T-helper 1 cell treated with Interleukin-12 subunit alpha and Interleukin-12 subunit beta and Interleukin-4 antibody, amounts not matched to agents 30 μg/mL and 1 μg/mL, for 36 hours (primary cell): ENCODE data around the gene MFSD1.

Experiments used
- H3K27ac Mint-ChIP-seq: one replicate; pipeline ENCODE4 v1.8.0; 2021; ENCODE audit warnings: mild to moderate bottlenecking, mixed read lengths
- H3K27me3 Mint-ChIP-seq: one replicate; pipeline ENCODE4 v1.8.0; 2021; ENCODE audit warnings: low read depth, mixed read lengths
- H3K36me3 Mint-ChIP-seq: one replicate; pipeline ENCODE4 v1.8.0; 2021; ENCODE audit warnings: low read depth, mixed read lengths
- H3K4me1 Mint-ChIP-seq: one replicate; pipeline ENCODE4 v1.8.0; 2021; ENCODE audit warnings: low read depth, mixed read lengths
- H3K4me3 Mint-ChIP-seq: one replicate; pipeline ENCODE4 v1.8.0; 2021; ENCODE audit warnings: mild to moderate bottlenecking, moderate library complexity, mixed read lengths
- H3K9me3 Mint-ChIP-seq: one replicate; pipeline ENCODE4 v1.8.0; 2021; ENCODE audit warnings: mixed read lengths

Gene MFSD1

DNA sequence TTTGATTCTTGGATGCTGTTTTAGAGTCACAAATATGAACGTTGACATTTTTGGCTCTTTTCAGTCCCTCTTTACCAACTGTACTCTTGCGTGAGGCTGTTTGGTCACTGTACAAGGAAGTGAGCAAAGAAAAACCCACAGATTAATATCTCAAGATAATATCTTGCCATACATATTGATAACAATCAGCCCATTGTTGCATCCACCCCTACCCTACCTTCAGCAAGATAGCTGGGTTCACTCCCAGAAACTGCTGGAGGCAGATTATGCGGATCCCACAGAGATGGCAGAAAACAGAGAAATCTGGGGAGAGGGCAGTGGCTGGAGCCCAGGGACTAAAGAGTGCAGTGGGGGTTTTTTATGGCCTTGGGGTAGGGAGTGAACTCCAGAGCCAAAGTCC is 29.9 kb upstream of the MFSD1 start:
- peaks cover 4% of the 10 kb centered on the region for H3K36me3 Mint-ChIP-seq
- no peak overlapping the region for H3K4me3 Mint-ChIP-seq
- H3K9me3 Mint-ChIP-seq, result no peaks in the 10 kb centered on the region
- H3K27me3 Mint-ChIP-seq, result no peaks in the 10 kb centered on the region
- no peak overlapping the region for H3K27ac Mint-ChIP-seq
- H3K4me1 Mint-ChIP-seq, result peaks cover 4% of the 10 kb centered on the region

DNA sequence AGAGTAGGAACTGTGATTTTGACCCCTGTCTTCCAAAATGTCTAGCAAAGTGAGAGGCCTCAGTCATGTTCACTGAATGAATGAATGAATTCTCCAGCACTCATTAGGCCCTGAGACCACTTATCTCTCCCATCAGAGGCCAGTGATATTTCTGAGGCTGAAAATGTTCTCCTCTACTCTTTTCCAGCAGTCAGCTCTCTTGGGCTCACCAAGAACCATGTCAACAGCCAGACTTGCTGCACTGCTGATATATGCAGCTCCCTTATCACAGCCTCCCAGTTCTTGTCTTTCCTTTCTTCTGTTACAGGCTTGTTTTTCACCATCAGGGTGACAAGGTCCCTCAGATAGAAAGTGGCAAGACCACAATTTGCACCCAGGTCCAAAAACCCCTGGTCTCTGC is 28.7 kb upstream of the MFSD1 start:
- H3K4me3 Mint-ChIP-seq, result no peak overlapping the region
- peaks cover 4% of the 10 kb centered on the region for H3K4me1 Mint-ChIP-seq
- H3K27me3 Mint-ChIP-seq, result no peaks in the 10 kb centered on the region
- peaks cover 4% of the 10 kb centered on the region for H3K36me3 Mint-ChIP-seq
- H3K27ac Mint-ChIP-seq, result no peak overlapping the region
- H3K9me3 Mint-ChIP-seq, result no peaks in the 10 kb centered on the region

DNA sequence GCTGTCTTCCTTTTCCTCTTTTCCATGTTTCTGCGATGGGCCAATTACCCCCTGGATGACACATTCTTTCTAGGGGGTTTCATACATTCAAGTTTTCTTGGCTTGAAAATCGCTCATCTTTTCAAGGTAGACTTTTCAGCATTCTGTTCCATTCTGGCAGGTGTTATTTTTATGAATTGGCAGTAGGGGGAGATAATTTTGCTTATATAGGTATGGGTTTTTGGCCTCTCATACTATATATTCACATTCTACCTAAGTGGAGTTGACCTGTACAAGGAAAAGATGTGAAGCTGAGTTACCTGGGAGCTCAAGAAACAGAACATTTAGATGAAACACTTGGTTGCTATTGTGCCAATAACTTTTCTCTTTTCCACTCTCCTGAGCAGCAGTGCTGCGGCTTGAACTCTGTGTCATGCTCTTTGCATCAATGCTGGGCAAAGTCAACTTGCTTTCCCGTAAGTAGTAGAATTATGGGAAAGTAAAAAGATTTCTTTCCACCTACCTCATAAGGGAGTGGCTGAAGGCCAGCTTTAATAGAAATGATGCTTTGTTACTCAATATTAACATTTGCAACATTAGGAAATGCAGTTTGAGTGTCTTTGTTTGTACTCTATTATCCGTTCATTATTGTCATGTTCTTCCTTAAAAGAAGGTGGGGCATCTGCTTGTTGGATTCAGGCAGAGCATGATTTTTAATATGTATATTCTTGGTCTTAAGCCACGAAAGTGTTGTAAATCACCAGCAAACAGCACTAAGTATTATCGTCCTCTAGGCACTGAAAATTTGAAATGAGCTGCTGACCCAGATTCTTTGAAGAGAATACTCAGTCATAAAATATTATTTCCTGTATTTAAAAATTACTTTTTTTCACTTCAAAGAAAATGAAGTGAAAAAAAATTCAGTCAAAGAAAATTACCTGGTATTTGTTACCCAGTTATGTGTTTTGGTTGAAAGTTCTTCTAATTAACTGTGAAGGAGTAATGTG is 27.7 kb upstream of the MFSD1 start:
- Mint-ChIP-seq H3K36me3 (peaks cover 4% of the 10 kb centered on the region), H3K4me3 (no peak overlapping the region), H3K27ac (no peak overlapping the region), H3K9me3 (no peaks in the 10 kb centered on the region), H3K4me1 (peaks cover 4% of the 10 kb centered on the region), H3K27me3 (no peaks in the 10 kb centered on the region)

DNA sequence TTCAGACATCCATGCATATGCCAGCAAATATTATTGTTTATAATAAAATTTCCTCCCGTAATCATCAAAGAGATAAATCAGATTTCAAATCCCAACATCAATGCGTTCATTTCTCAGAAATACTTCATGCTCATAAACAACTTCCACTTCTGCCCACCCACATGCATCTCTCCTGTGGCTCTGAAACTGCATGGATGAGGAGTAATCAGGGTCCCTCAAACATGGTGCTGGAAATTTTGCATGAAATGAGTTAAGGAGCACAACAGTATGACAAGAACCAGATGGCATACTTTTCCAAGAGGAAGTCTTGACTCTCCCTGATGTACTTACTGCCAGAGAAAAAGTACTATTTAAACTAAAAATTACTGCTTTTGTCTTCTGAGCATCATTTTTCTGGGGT is 26.9 kb upstream of the MFSD1 start:
- no peaks in the 10 kb centered on the region for H3K9me3 Mint-ChIP-seq
- H3K27ac Mint-ChIP-seq, result no peak overlapping the region
- no peak overlapping the region for H3K4me3 Mint-ChIP-seq
- peaks cover 4% of the 10 kb centered on the region for H3K4me1 Mint-ChIP-seq
- H3K27me3 Mint-ChIP-seq, result no peaks in the 10 kb centered on the region
- H3K36me3 Mint-ChIP-seq, result peaks cover 4% of the 10 kb centered on the region

DNA sequence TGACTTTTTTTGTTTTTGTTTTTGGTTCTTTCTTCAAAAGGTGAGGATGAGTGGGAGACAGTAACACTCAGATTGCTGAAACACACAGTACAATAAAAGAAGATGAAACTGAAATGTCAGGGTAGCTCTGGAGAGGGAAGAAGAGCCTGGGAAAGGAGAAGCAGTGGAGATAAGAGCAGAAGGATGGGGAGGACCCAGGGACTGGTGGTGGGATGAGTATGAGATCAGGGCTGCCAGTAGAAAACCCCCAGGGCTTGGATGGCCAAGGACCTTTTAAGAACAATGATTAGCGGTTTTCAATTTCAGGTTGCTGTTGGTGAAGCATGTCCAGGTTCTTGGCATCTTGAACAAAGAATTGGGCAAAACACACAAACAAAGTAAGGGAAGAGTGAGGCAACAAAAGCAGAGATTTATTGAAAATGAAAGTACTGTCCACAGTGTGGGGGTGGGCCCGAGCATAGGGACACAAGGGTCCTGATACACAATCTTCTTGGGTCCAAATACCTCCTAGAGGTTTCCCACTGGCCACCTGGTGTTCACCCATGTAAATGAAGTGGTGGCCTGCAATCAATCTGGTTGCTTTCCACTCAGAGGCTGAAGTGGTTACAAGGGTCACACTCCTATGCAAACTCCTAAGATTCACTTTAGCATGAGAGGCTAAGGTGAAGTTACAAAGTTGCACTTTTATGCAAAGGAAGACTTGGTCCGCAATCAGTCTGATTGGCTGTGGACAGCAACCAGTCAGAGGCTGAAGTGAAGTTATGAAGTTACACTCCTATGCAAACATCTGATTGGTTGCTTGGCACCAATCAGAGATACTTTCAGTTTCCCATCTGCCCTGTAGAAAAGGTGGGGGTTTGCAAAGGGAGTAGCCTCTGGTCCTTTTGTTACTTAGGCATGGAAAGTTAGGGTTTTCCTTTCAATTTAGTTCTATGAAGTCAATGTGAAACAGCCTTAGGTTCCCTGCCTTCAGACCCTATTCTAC is 26.1 kb upstream of the MFSD1 start:
- H3K27me3 Mint-ChIP-seq, result no peaks in the 10 kb centered on the region
- H3K27ac Mint-ChIP-seq, result no peak overlapping the region

DNA sequence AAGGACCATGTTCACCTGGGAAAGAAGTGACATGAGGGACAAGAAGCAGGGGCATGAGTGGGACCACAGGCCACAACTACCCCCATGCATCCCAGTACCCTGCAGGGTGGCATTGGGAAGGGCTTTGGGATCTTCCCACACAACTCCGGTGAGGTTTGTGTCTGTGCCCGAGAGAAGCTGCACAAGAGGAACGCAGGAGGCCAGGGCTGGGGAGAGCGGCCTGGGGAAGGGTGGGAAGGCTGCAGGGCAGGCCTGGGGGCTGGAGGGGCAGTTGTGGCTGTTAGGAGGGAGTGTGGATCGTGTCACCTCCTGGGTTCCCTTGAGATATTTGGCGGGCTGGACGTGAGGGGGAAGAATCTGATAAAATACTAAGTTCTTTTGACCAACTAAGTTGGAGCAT is 25.3 kb upstream of the MFSD1 start:
- H3K27ac Mint-ChIP-seq, result no peak overlapping the region
- no peaks in the 10 kb centered on the region for H3K27me3 Mint-ChIP-seq
- peaks cover 4% of the 10 kb centered on the region for H3K36me3 Mint-ChIP-seq
- no peak overlapping the region for H3K4me3 Mint-ChIP-seq
- peaks cover 4% of the 10 kb centered on the region for H3K4me1 Mint-ChIP-seq
- no peaks in the 10 kb centered on the region for H3K9me3 Mint-ChIP-seq

More for the DNA sequence above, 26.1 kb upstream of the MFSD1 start:
- no peak overlapping the region for H3K4me3 Mint-ChIP-seq
- H3K9me3 Mint-ChIP-seq, result no peaks in the 10 kb centered on the region
- H3K4me1 Mint-ChIP-seq, result peaks cover 4% of the 10 kb centered on the region
- peaks cover 4% of the 10 kb centered on the region for H3K36me3 Mint-ChIP-seq

DNA sequence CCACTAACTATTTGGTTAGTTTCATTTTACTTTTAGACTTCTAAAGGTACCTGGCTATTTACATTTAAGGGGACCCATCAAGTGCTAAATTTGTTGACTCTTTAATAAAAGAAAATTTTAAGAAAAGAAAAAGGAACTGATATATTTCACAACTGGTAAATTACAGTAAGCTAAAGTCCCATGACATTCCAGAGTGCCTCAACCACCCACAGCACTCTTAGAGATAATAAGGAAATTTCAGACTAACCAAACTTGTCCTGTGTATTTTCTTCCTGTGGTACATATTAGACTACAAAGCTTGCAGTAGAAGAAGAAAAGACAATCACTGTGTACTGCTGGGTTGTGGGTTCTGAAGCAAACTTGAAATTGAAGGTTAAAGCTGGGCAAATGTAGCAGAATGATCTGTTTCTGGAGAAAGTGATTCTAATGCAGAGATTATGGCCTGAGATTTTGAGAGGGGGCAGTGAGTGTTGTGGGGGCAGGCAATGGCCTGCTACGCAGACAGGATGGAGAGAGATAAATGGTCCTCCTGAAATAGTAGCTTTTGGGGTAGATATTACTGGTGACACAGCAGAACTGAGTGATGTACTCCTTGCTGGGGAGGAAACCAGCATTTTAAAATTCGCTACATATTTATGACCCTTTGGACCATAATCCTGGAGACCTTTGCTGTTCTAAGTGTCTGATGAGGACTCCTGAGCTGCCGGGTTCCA is 24.5 kb upstream of the MFSD1 start:
- peaks cover 4% of the 10 kb centered on the region for H3K36me3 Mint-ChIP-seq
- no peaks in the 10 kb centered on the region for H3K27me3 Mint-ChIP-seq
- no peak overlapping the region for H3K4me3 Mint-ChIP-seq
- peaks cover 4% of the 10 kb centered on the region for H3K4me1 Mint-ChIP-seq
- no peaks in the 10 kb centered on the region for H3K9me3 Mint-ChIP-seq
- no peak overlapping the region for H3K27ac Mint-ChIP-seq

DNA sequence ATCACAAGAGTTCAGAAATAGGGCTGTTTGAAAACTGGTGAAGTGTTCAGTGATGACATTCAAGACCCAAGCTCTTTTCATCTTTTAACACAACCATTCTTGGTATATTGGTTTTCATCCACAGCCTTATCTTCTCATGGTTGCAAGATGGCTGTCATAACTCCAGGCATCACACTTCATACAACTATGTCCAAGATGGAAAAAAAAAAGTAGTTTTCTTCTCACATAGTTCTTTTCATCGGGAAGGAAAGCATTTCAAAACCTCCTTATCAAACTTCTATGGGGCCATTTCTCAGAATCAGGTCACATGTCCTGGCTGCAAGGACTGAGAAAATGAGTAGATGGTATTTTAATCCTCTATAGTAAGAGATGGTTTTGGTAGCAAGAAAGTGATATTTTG is 21.1 kb upstream of the MFSD1 start:
- Mint-ChIP-seq H3K27me3 (no peaks in the 10 kb centered on the region), H3K27ac (no peak overlapping the region), H3K36me3 (no peaks in the 10 kb centered on the region), H3K9me3 (no peaks in the 10 kb centered on the region), H3K4me3 (no peak overlapping the region), H3K4me1 (no peaks in the 10 kb centered on the region)

DNA sequence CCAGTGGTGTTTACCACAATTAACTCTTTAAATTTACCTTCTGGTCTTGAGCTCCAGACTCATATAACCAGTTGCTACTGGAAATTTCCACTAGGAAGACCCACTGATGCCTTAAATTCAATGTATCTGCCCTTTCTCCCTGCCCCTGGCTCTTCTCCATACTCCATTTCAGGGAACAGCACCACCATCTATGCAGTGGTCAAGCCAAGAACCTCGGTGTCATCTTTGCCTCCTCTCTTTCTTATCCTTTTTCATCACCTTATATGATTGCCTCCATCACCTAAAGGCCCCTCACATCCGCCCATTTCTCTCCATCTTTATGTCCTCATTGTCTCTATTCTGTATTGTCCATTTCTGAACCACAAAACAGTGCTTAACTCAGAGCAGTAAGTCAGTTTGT is 20.7 kb upstream of the MFSD1 start:
- no peaks in the 10 kb centered on the region for H3K36me3 Mint-ChIP-seq
- H3K9me3 Mint-ChIP-seq, result no peaks in the 10 kb centered on the region
- no peak overlapping the region for H3K27ac Mint-ChIP-seq
- H3K27me3 Mint-ChIP-seq, result no peaks in the 10 kb centered on the region
- H3K4me3 Mint-ChIP-seq, result no peak overlapping the region
- H3K4me1 Mint-ChIP-seq, result no peaks in the 10 kb centered on the region

DNA sequence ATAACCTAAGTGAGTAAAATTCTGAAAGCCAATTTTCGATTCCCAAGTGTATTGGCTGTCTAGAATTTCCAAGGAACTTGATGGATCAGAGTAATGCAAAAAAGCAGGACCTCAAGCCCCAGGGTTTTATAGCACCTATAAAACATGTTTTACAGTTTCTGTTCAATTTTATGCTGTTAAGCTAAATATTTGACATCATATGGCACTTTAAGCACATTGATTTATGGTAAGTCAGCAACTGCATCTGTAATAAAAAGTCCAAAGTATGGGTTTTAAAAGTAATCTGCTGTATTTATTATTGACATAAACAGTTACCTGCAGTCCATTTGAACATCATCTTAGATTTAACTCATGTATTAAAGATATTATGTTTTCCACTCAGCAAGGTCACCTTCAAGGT is 20.0 kb upstream of the MFSD1 start:
- Mint-ChIP-seq H3K9me3 (no peaks in the 10 kb centered on the region), H3K4me3 (no peak overlapping the region), H3K27me3 (no peaks in the 10 kb centered on the region), H3K4me1 (no peaks in the 10 kb centered on the region), H3K27ac (no peak overlapping the region), H3K36me3 (no peaks in the 10 kb centered on the region)

DNA sequence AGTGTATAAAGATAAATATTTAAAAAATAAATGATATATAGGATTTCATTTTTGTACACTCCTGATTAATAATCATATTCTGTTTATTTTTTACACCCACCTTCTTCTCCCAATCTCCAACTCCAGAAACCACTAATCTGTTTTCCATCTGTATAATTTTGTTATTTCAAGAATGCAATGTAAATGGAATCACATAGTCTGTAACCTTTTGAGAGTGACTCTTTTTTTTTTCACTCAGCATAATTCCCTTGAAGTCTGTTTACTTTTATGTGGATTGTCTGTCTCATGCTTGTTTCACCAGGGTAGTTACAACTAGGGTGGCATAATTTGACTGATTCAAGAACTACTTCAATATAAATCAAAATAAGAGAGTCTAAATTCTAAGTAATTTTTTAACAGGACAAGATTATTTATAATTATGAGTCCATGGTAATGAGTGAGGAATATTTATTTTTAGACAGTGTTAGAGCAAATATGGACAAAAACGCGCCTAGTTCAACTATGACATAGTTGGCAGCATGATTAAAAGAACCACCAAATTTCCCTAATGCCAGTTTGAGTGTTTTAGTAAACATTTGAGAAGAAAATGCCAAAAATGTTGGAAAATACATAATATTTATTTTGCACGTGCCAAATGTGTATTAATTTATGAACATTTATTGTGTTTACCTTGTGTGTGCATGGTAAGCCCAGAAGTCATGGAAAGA is 19.4 kb upstream of the MFSD1 start:
- Mint-ChIP-seq H3K27me3 (no peaks in the 10 kb centered on the region), H3K9me3 (no peaks in the 10 kb centered on the region), H3K4me3 (no peak overlapping the region), H3K4me1 (no peaks in the 10 kb centered on the region), H3K27ac (no peak overlapping the region), H3K36me3 (no peaks in the 10 kb centered on the region)

DNA sequence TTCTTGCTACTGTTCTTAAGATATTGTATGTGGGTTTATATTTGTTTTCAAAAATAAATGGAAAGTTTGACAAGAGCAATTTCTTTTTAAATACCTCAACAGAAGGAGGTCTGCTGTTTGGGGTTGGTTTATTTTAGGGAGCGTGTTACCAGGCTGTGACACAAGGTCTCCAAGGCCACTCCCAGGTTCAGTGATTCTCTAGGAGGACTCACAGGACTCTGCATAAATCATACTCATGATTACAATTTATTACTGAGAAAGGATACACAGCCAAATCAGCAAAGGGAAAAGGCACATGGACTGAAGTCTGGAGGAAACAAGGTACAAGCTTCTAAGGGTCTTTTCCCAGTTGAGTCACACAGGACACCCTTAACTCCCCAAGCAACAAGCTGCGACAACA is 18.8 kb upstream of the MFSD1 start:
- H3K27me3 Mint-ChIP-seq, result no peaks in the 10 kb centered on the region
- no peaks in the 10 kb centered on the region for H3K36me3 Mint-ChIP-seq
- no peak overlapping the region for H3K4me3 Mint-ChIP-seq
- no peaks in the 10 kb centered on the region for H3K4me1 Mint-ChIP-seq
- H3K9me3 Mint-ChIP-seq, result no peaks in the 10 kb centered on the region
- no peak overlapping the region for H3K27ac Mint-ChIP-seq

DNA sequence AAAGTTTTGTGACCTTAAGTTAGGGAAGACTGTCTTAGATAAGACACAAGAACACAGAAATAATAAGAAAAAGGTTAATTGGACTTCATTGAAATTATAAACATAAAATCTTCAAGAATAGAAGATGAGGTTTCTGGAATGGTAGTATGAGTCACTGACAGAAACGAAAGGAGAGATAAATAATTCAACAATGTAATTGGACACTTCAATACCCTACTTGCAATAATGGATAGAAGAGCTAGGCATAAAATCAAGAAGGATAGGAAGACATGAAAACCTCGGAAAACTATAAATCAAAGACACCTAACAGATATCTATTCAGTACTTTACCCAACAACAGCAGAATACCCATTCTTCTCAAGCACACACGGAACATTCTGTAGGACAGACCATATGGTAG is 15.9 kb upstream of the MFSD1 start:
- Mint-ChIP-seq H3K27ac (no peak overlapping the region), H3K27me3 (no peaks in the 10 kb centered on the region), H3K4me3 (no peak overlapping the region), H3K36me3 (no peaks in the 10 kb centered on the region), H3K4me1 (no peaks in the 10 kb centered on the region), H3K9me3 (no peaks in the 10 kb centered on the region)

DNA sequence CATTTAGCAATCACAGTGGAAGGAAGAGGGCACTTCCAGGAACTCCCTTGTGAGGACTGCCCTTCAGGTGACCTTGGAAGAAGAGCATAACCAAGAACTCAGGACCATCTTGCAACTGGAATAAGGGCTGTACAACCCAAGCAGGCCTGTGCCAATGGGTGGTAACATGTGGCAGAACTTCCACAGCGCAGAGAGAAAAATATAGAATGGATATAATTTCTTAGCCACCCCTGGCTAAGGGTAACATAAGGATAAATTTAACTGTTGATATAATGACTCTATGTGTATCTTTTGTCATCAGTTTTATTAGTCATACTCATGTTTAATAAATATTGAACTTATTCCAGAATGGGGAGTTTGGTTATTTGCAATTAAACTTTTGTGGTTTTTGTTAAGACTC is 13.4 kb upstream of the MFSD1 start:
- no peaks in the 10 kb centered on the region for H3K9me3 Mint-ChIP-seq
- H3K4me1 Mint-ChIP-seq, result peaks cover 3% of the 10 kb centered on the region
- no peaks in the 10 kb centered on the region for H3K36me3 Mint-ChIP-seq

More for the DNA sequence above, 13.4 kb upstream of the MFSD1 start:
- no peak overlapping the region for H3K4me3 Mint-ChIP-seq
- no peaks in the 10 kb centered on the region for H3K27me3 Mint-ChIP-seq
- no peak overlapping the region for H3K27ac Mint-ChIP-seq
